ENCODE measurements around the gene P2RY14.

DNA sequence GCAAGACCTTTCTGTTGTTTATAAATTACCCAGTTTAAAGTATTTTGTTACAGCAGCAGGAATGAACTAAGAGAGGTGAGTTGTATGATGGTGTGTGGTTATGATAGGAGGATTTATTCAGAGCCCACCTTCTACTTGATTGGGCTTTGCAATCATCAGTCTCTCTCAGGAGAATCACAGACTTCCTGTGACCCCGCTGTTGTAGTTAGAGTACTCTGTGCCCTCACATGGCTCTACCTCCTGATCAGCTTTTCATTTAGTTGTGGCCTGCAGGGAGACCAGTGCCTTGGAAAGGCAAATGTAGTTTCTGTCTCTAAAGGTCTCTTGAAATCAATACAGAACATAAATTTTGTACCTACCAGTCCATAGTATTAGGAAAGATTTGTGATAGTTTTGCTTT is 7.6 kb upstream of the P2RY14 start:
- TF ChIP-seq, protein P1, sequence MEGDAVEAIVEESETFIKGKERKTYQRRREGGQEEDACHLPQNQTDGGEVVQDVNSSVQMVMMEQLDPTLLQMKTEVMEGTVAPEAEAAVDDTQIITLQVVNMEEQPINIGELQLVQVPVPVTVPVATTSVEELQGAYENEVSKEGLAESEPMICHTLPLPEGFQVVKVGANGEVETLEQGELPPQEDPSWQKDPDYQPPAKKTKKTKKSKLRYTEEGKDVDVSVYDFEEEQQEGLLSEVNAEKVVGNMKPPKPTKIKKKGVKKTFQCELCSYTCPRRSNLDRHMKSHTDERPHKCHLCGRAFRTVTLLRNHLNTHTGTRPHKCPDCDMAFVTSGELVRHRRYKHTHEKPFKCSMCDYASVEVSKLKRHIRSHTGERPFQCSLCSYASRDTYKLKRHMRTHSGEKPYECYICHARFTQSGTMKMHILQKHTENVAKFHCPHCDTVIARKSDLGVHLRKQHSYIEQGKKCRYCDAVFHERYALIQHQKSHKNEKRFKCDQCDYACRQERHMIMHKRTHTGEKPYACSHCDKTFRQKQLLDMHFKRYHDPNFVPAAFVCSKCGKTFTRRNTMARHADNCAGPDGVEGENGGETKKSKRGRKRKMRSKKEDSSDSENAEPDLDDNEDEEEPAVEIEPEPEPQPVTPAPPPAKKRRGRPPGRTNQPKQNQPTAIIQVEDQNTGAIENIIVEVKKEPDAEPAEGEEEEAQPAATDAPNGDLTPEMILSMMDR (conservative IDR thresholded peaks at IDR 0.05 in 1 of 2, IDR thresholded peaks at IDR 0.05 in 1 of 2; ENCODE audit: low read depth in 1 of 2, low read length in 2 of 2), result no peak
- TF ChIP-seq EZH2 (IDR thresholded peaks at IDR 0.05; ENCODE audit: low read length, missing control alignments), result no peak

All from fibroblast of lung (primary cell).